ENCODE measurements around the gene C2CD3. TPM values are rescaled to one million over a fixed set of nuclear protein-coding genes. Genes with fewer than 3 reads are reported as not detected.

C2CD3 gene
- polyA plus RNA-seq, 3 donors = 0.87 to 12.1 (median 2.9) TPM

GRCh38 chr11:74081428-74081827 lies 89.4 kb downstream of the C2CD3 start:
- Histone ChIP-seq H3K4me3 (replicated peaks in 1 of 3; ENCODE audit: low read depth in 2 of 3, low read length in 3 of 3) (no peak overlapping the region), H3K79me2 (ENCODE audit: insufficient read depth, low read length) (no peaks in the 10 kb centered on the region), H3K9ac (ENCODE audit: insufficient read depth, low read length, poor library complexity, severe bottlenecking) (no peak overlapping the region), H3K27ac (ENCODE audit: low read depth in 1 of 2, low read length in 2 of 2) (no peak overlapping the region), H3K9me3 (replicated peaks in 1 of 2; ENCODE audit: control insufficient read depth in 1 of 2, insufficient read depth in 1 of 2, low read length in 2 of 2) (no peaks in the 10 kb centered on the region), H3K36me3 (replicated peaks in 1 of 2; ENCODE audit: control insufficient read depth in 1 of 2, insufficient read depth in 2 of 2, low read length in 2 of 2) (peaks cover 20 to 58% of the 10 kb centered on the region in 2 donors), H4K20me1 (ENCODE audit: insufficient read depth, low read length) (no peaks in the 10 kb centered on the region), H3K4me1 (ENCODE audit: control insufficient read depth in 1 of 2, insufficient read depth in 2 of 2, low read length in 2 of 2) (peaks cover 0 to 3% of the 10 kb centered on the region in 2 donors), H3K4me2 (replicated peaks; ENCODE audit: extremely low read depth, low read length, poor library complexity, severe bottlenecking) (no peak overlapping the region), H2AFZ (ENCODE audit: insufficient read depth, low read depth, low read length, poor library complexity, severe bottlenecking) (no peak overlapping the region), H3K27me3 (ENCODE audit: control insufficient read depth in 2 of 2, insufficient read depth in 2 of 2, low read length in 2 of 2) (no peaks in the 10 kb centered on the region)
- H3K27ac Mint-ChIP-seq = no peak overlapping the region
- no peak for DNase-seq
- TF ChIP-seq CTCF (IDR thresholded peaks at IDR 0.05) = no peak
- intact Hi-C loops (cut with micrococcal nuclease) = no loop called here
- WGBS (ENCODE audit: insufficient coverage) = no CpG with 5 or more reads among the region's 1 CpG
- no peak overlapping the region for H3K4me3 Mint-ChIP-seq
- peaks cover 6% of the 10 kb centered on the region for H3K4me1 Mint-ChIP-seq
- H3K9me3 Mint-ChIP-seq = peaks cover 0 to 4% (median 0%) of the 10 kb centered on the region in 7 donors
- peaks cover 0 to 2% (median 0%) of the 10 kb centered on the region in 3 donors for H3K27me3 Mint-ChIP-seq (ENCODE audit: low read depth in 3 of 3)
- H3K36me3 Mint-ChIP-seq = peaks cover 57 to 66% of the 10 kb centered on the region in 2 donors

GRCh38 chr11:74077193-74077592 lies 93.6 kb downstream of the C2CD3 start:
- Histone ChIP-seq H3K27ac (ENCODE audit: low read depth in 1 of 2, low read length in 2 of 2) (no peak overlapping the region), H4K20me1 (ENCODE audit: insufficient read depth, low read length) (no peaks in the 10 kb centered on the region), H3K27me3 (ENCODE audit: control insufficient read depth in 2 of 2, insufficient read depth in 2 of 2, low read length in 2 of 2) (no peaks in the 10 kb centered on the region), H3K4me2 (replicated peaks; ENCODE audit: extremely low read depth, low read length, poor library complexity, severe bottlenecking) (no peak overlapping the region), H3K79me2 (ENCODE audit: insufficient read depth, low read length) (no peaks in the 10 kb centered on the region), H3K4me3 (replicated peaks in 1 of 3; ENCODE audit: low read depth in 2 of 3, low read length in 3 of 3) (no peak overlapping the region), H2AFZ (ENCODE audit: insufficient read depth, low read depth, low read length, poor library complexity, severe bottlenecking) (no peak overlapping the region), H3K36me3 (replicated peaks in 1 of 2; ENCODE audit: control insufficient read depth in 1 of 2, insufficient read depth in 2 of 2, low read length in 2 of 2) (peaks cover 27 to 76% of the 10 kb centered on the region in 2 donors), H3K9me3 (replicated peaks in 1 of 2; ENCODE audit: control insufficient read depth in 1 of 2, insufficient read depth in 1 of 2, low read length in 2 of 2) (no peaks in the 10 kb centered on the region), H3K9ac (ENCODE audit: insufficient read depth, low read length, poor library complexity, severe bottlenecking) (no peak overlapping the region), H3K4me1 (ENCODE audit: control insufficient read depth in 1 of 2, insufficient read depth in 2 of 2, low read length in 2 of 2) (no peaks in the 10 kb centered on the region)
- Mint-ChIP-seq H3K27me3 (ENCODE audit: low read depth in 3 of 3) (peaks cover 0 to 2% (median 0%) of the 10 kb centered on the region in 3 donors), H3K27ac (peak overlapping the region in 1 of 7 donors; percentile 56), H3K36me3 (peaks cover 53 to 60% of the 10 kb centered on the region in 2 donors), H3K4me3 (no peak overlapping the region), H3K4me1 (no peaks in the 10 kb centered on the region), H3K9me3 (no peaks in the 10 kb centered on the region)
- TF ChIP-seq CTCF (IDR thresholded peaks at IDR 0.05) = no peak
- intact Hi-C loops (cut with micrococcal nuclease) = no loop called here
- DNase-seq = no peak
- no CpG with 5 or more reads among the region's 3 CpGs for WGBS (ENCODE audit: insufficient coverage)

Data from CD14-positive monocyte (primary cell).